HepG2 (cell line): ENCODE data around the gene TRIP6. TPM values are rescaled to one million over a fixed set of nuclear protein-coding genes. Genes with fewer than 3 reads are reported as not detected.
A peak's percentile ranks its signal among the peaks of the same experiment; 100 is the strongest.

Source experiments
- CEBPG ChIP-seq: IDR thresholded peaks from 2 replicates; pipeline ENCODE4 v1.6.1; 2016
- CSRNP1 ChIP-seq: sonication (generic); formaldehyde crosslinking; IDR thresholded peaks from 2 replicates; pipeline ENCODE4 v1.8.1; 2023; ENCODE audit warnings: mild to moderate bottlenecking, missing genetic modification reagents
- DNMT3B ChIP-seq: conservative IDR thresholded peaks from 2 replicates; pipeline ENCODE4 v1.6.1; 2016; ENCODE audit warnings: missing biosample characterization, control low read depth
- SNAPC4 ChIP-seq: sonication (generic); formaldehyde crosslinking; IDR thresholded peaks from 2 replicates; pipeline ENCODE4 v1.4.0; 2020; ENCODE audit warnings: mild to moderate bottlenecking, missing genetic modification reagents
- ZNF207 ChIP-seq: fragments of 450-650 bp; IDR thresholded peaks from 2 replicates; pipeline ENCODE4 v1.6.1; 2016; ENCODE audit warnings: antibody characterized with exemption, borderline replicate concordance
- ZNF232 ChIP-seq: sonication (generic); formaldehyde crosslinking; IDR thresholded peaks from 2 replicates; pipeline ENCODE4 v1.4.0; 2020; ENCODE audit warnings: missing genetic modification reagents, borderline replicate concordance
- ZNF251 ChIP-seq: sonication (generic); formaldehyde crosslinking; IDR thresholded peaks from 2 replicates; pipeline ENCODE4 v1.9.0; 2021; ENCODE audit warnings: mild to moderate bottlenecking, missing genetic modification reagents
- ZNF598 ChIP-seq: sonication (generic); formaldehyde crosslinking; IDR thresholded peaks from 2 replicates; pipeline ENCODE4 v1.5.1; 2020; ENCODE audit warnings: mild to moderate bottlenecking, missing genetic modification reagents, borderline replicate concordance
- ZNF652 ChIP-seq: IDR thresholded peaks from 2 replicates; pipeline ENCODE4 v1.6.1; 2016; ENCODE audit warnings: low read depth, borderline replicate concordance
- ZSCAN21 ChIP-seq: sonication (generic); formaldehyde crosslinking; IDR thresholded peaks from 2 replicates; pipeline ENCODE4 v1.8.0; 2022; ENCODE audit warnings: mild to moderate bottlenecking, missing genetic modification reagents, moderate library complexity, borderline replicate concordance
- polyA plus RNA-seq, 8 experiments: library from polyadenylated mRNA; depleted of rRNA in 3 of 8; stranded (reverse) in 7 of 8; unstranded in 1 of 8; fragments of >200 nt; fragmentation: Illumina TruSeq in 4 of 8; extraction: Trizol in 4 of 8; gene quantifications; 2 replicates each; pipeline versions ENCODE4 v1.2.1 to v1.2.3, GENCODE V29; 2011 to 2016; ENCODE audit warnings: low read depth in 4 of 8, missing spikeins in 1 of 8, mixed read lengths in 1 of 8; ENCODE audit not compliant: insufficient read depth in 1 of 8
- total RNA-seq, 5 experiments: library from RNA; depleted of rRNA; stranded (reverse); fragments of >200 nt; fragmentation: Illumina TruSeq; extraction: Trizol; gene quantifications; 2 replicates each; pipeline ENCODE4 v1.2.3, GENCODE V29; 2016; ENCODE audit warnings: low read depth in 1 of 5
- TF ChIP-seq, protein P1 (sequence below): sonication (generic); formaldehyde crosslinking; IDR thresholded peaks from 2 replicates; pipeline ENCODE4 v1.8.1; 2022; ENCODE audit warnings: low read depth, mild to moderate bottlenecking, missing genetic modification reagents
- TF ChIP-seq, protein P2 (sequence below): sonication (generic); formaldehyde crosslinking; IDR thresholded peaks from 2 replicates; pipeline ENCODE4 v1.4.0; 2020; ENCODE audit warnings: mild to moderate bottlenecking, low read depth, missing genetic modification reagents
- TF ChIP-seq, protein P3 (sequence below): sonication (generic); formaldehyde crosslinking; conservative IDR thresholded peaks from 2 replicates; pipeline ENCODE4 v1.4.0; 2020; ENCODE audit warnings: missing genetic modification reagents
- TF ChIP-seq, protein P4 (sequence below): sonication (generic); formaldehyde crosslinking; IDR thresholded peaks from 2 replicates; pipeline ENCODE4 v1.5.1; 2020; ENCODE audit warnings: missing genetic modification reagents, mild to moderate bottlenecking, borderline replicate concordance

The TRIP6 gene
- total and polyA plus RNA-seq, 2 of the 13 experiments (the other 11 are each of a cell fraction or from before 2014, with no cell fraction given): 0.34 to 0.38 TPM

GRCh38 chr7:100874577-100875355 is 7.6 kb downstream of the TRIP6 start, which contains the start of gene SRRT (continued):
- TF ChIP-seq, protein P1, sequence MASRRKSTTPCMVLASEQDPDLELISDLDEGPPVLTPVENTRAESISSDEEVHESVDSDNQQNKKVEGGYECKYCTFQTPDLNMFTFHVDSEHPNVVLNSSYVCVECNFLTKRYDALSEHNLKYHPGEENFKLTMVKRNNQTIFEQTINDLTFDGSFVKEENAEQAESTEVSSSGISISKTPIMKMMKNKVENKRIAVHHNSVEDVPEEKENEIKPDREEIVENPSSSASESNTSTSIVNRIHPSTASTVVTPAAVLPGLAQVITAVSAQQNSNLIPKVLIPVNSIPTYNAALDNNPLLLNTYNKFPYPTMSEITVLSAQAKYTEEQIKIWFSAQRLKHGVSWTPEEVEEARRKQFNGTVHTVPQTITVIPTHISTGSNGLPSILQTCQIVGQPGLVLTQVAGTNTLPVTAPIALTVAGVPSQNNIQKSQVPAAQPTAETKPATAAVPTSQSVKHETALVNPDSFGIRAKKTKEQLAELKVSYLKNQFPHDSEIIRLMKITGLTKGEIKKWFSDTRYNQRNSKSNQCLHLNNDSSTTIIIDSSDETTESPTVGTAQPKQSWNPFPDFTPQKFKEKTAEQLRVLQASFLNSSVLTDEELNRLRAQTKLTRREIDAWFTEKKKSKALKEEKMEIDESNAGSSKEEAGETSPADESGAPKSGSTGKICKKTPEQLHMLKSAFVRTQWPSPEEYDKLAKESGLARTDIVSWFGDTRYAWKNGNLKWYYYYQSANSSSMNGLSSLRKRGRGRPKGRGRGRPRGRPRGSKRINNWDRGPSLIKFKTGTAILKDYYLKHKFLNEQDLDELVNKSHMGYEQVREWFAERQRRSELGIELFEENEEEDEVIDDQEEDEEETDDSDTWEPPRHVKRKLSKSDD (CRISPR knock-in tag): peak; percentile 82; the same call in 1 of the 2 replicates
- TF ChIP-seq ZNF251 (CRISPR knock-in tag): no peak
- peak; percentile 12; the same call in 1 of the 2 replicates for TF ChIP-seq ZNF232 (CRISPR knock-in tag)
- TF ChIP-seq CSRNP1 (CRISPR knock-in tag): peak; percentile 93
- peak; percentile 66 for TF ChIP-seq ZSCAN21 (CRISPR knock-in tag)
- TF ChIP-seq, protein P2, sequence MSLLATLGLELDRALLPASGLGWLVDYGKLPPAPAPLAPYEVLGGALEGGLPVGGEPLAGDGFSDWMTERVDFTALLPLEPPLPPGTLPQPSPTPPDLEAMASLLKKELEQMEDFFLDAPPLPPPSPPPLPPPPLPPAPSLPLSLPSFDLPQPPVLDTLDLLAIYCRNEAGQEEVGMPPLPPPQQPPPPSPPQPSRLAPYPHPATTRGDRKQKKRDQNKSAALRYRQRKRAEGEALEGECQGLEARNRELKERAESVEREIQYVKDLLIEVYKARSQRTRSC (CRISPR knock-in tag): no peak
- TF ChIP-seq, protein P3, sequence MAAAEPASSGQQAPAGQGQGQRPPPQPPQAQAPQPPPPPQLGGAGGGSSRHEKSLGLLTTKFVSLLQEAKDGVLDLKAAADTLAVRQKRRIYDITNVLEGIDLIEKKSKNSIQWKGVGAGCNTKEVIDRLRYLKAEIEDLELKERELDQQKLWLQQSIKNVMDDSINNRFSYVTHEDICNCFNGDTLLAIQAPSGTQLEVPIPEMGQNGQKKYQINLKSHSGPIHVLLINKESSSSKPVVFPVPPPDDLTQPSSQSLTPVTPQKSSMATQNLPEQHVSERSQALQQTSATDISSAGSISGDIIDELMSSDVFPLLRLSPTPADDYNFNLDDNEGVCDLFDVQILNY (CRISPR knock-in tag): peak; percentile 71; the same call in 1 of the 2 replicates
- TF ChIP-seq ZNF598: no peak
- no peak for TF ChIP-seq ZNF652 (CRISPR knock-in tag)
- no peak for TF ChIP-seq ZNF207
- no peak for TF ChIP-seq DNMT3B (CRISPR knock-in tag)
- TF ChIP-seq CEBPG (CRISPR knock-in tag): peak; percentile 41; the same call in 1 of the 2 replicates
- TF ChIP-seq SNAPC4: 0 out of 2 replicates have a peak, but pooled peaks have one; percentile 24
- TF ChIP-seq, protein P4, sequence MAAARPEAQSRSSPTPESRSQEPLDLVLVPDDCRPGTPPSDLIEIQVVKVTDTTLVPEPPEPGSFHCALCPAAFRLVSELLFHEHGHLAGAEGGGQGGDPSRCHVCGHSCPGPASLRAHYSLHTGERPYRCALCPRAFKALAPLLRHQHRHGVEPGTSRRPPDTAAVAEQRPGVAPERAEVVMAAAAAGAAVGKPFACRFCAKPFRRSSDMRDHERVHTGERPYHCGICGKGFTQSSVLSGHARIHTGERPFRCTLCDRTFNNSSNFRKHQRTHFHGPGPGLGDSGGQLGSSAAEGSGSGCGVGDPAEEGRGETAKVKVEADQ (CRISPR knock-in tag): peak; percentile 43; the same call in 1 of the 2 replicates
